Lung (tissue), 12 donors: ENCODE measurements around the gene CAST. TPM values are rescaled to one million over a fixed set of nuclear protein-coding genes. Genes with fewer than 3 reads are reported as not detected.
"Not testable (repeated sequence)": the region's sequence is repeated elsewhere in the genome, so short reads cannot be mapped to it uniquely, and the experiment has no call there.

Experiments
- ATAC-seq: fragments of 200-7000 bp; cut with Tn5 transposase; one replicate; pipeline ENCODE4 v1.9.1; 2020; ENCODE audit warnings: moderate number of reproducible peaks; ENCODE audit not compliant: insufficient read depth, low FRiP score
- DNase-seq, 3 donors: peaks; one replicate each; pipeline ENCODE4 v3.0.0-alpha.2; 2013 to 2017
- H3K27ac ChIP-seq, 2 donors: one replicate each; pipeline ENCODE4 v1.5.1; 2013; ENCODE audit warnings: mild to moderate bottlenecking in 2 of 2, moderate library complexity in 2 of 2, control low read depth in 1 of 2, inconsistent platforms in 1 of 2, low read depth in 1 of 2, low read length in 1 of 2
- H3K27me3 ChIP-seq, 3 donors: one replicate each; pipeline ENCODE4 v1.5.1; 2013; ENCODE audit warnings: low read length in 2 of 3; ENCODE audit not compliant: control insufficient read depth in 3 of 3, insufficient read depth in 3 of 3
- H3K36me3 ChIP-seq, 4 donors: one replicate each; pipeline ENCODE4 v1.5.1; 2013; ENCODE audit warnings: low read length in 4 of 4, mild to moderate bottlenecking in 1 of 4, moderate library complexity in 1 of 4; ENCODE audit not compliant: control insufficient read depth in 4 of 4, insufficient read depth in 4 of 4
- H3K4me1 ChIP-seq, 5 donors: one replicate each; pipeline ENCODE4 v1.5.1; 2013; ENCODE audit warnings: low read length in 5 of 5, mild to moderate bottlenecking in 2 of 5, moderate library complexity in 1 of 5; ENCODE audit not compliant: control insufficient read depth in 5 of 5, insufficient read depth in 5 of 5
- H3K4me3 ChIP-seq: one replicate; pipeline ENCODE4 v1.5.1; 2013; ENCODE audit warnings: mild to moderate bottlenecking, control low read depth, moderate library complexity
- H3K9ac ChIP-seq, 2 donors: one replicate each; pipeline ENCODE4 v1.5.1; 2013; ENCODE audit warnings: low read length in 2 of 2, control low read depth in 1 of 2; ENCODE audit not compliant: insufficient read depth in 1 of 2
- H3K9me3 ChIP-seq, 4 donors: one replicate each; pipeline ENCODE4 v1.5.1; 2013; ENCODE audit warnings: low read length in 3 of 4, mild to moderate bottlenecking in 1 of 4, moderate library complexity in 1 of 4; ENCODE audit not compliant: control insufficient read depth in 4 of 4, insufficient read depth in 3 of 4
- WGBS, 2 donors: extraction: QIAGEN DNeasy Blood & Tissue Kit; methylation state at CpG; one replicate each; pipeline ENCODE4 v1.1.7; 2013; 5-methylcytosine and 5-hydroxymethylcytosine counted together
- polyA plus RNA-seq, 2 donors: library from polyadenylated mRNA; stranded (reverse); fragments of 200-250 nt; gene quantifications; one replicate each; pipeline ENCODE4 v1.2.1, GENCODE V29; 2013
- total RNA-seq, 2 donors: library from RNA; depleted of rRNA in 1 of 2; stranded (reverse); fragments of >200 nt in 1 of 2; gene quantifications; one replicate each; pipeline ENCODE4 v1.2.1, GENCODE V29; 2014 to 2021
- TF ChIP-seq, protein P1 (sequence below): IDR thresholded peaks from 2 replicates; pipeline ENCODE4 v1.5.1; 2012; ENCODE audit warnings: mild to moderate bottlenecking; ENCODE audit errors: control extremely low read depth, extremely low read depth
- donor health status: control.
- donor health status: control.
- donor health status: Bipolar disorder and iron deficiency.
- donor health status: healthy.
- donor health status: DM: yes; HTN: yes; CAD: no.

The CAST gene
- total and polyA plus RNA-seq, 4 donors: 84.8 to 279 (median 184) TPM

DNA sequence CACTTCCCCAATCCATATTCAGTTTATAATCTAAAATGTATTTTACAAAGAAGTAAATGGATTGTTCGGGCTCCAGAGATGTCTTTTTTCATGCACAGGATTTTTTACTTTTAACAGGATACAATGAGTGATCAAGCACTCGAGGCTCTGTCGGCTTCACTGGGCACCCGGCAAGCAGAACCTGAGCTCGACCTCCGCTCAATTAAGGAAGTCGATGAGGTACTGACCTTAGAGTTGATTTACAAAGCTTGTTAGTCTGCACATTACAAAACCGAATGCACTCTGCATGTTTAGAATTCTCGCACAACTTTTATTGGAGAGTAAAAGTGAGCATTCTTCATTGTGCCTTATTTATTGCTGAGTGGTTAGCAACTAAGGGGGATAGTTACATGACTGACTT lies 80.4 kb downstream of the CAST start:
- ATAC-seq (no peak), DNase-seq (no peak)
- no peaks in the 10 kb centered on the region for H3K27me3 ChIP-seq

DNA sequence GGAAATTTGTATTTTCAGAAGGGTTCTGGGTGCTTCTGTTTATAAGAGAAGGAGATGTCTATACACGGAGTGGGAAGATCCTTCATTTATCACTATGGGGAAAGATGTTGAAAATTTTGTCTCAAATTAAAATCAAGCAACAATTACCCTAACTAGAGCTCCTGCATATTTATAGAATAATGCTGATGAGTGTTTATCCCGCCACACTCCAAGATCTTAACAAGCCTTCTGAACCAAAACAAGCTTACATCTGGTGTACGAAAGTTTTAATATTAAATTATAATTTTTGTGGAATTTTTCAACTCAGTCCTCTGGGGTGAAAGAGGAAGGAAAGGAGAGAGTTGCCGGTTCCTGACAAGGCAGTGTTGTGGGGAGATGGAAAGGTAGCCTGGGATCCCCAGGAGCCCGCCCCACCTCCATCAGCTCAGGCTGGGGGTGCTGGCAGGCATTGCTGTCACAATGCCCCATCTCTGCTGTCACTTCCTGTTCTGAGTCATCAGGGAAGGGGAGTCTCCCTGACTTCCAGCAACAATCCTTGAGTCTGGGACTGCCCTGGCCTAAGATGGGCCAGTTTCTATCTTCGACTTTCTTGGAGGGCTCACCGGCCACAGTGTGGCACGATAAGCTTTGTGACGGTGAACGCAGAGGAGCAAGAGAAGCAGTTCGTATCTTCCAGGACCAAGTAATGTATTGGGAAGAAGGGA lies 81.0 kb downstream of the CAST start:
- 52 to 73% methylated on average over 11 of the region's 11 CpGs for WGBS, 2 donors
- H3K36me3 ChIP-seq: peaks cover 27 to 68% (median 34%) of the 10 kb centered on the region in 4 donors
- H3K9me3 ChIP-seq: no peaks in the 10 kb centered on the region
- TF ChIP-seq, protein P1, sequence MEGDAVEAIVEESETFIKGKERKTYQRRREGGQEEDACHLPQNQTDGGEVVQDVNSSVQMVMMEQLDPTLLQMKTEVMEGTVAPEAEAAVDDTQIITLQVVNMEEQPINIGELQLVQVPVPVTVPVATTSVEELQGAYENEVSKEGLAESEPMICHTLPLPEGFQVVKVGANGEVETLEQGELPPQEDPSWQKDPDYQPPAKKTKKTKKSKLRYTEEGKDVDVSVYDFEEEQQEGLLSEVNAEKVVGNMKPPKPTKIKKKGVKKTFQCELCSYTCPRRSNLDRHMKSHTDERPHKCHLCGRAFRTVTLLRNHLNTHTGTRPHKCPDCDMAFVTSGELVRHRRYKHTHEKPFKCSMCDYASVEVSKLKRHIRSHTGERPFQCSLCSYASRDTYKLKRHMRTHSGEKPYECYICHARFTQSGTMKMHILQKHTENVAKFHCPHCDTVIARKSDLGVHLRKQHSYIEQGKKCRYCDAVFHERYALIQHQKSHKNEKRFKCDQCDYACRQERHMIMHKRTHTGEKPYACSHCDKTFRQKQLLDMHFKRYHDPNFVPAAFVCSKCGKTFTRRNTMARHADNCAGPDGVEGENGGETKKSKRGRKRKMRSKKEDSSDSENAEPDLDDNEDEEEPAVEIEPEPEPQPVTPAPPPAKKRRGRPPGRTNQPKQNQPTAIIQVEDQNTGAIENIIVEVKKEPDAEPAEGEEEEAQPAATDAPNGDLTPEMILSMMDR: no peak
- ATAC-seq (no peak), DNase-seq (no peak)
- no peak overlapping the region for H3K9ac ChIP-seq
- no peak overlapping the region for H3K4me3 ChIP-seq
- H3K27ac ChIP-seq: peak overlapping the region; percentile 35 to 82
- H3K27me3 ChIP-seq: no peaks in the 10 kb centered on the region
- peaks cover 0 to 10% (median 0%) of the 10 kb centered on the region in 5 donors for H3K4me1 ChIP-seq

More for the DNA sequence above, 80.4 kb downstream of the CAST start:
- Histone ChIP-seq H3K4me3 (no peak overlapping the region), H3K36me3 (peaks cover 25 to 64% (median 36%) of the 10 kb centered on the region in 4 donors), H3K27ac (peak overlapping the region in 1 of 2 donors; percentile 82), H3K4me1 (peaks cover 0 to 10% (median 0%) of the 10 kb centered on the region in 5 donors), H3K9me3 (no peaks in the 10 kb centered on the region), H3K9ac (no peak overlapping the region)
- TF ChIP-seq, protein P1: no peak
- WGBS, 2 donors: 29 to 64% methylated on average over 9 of the region's 9 CpGs

DNA sequence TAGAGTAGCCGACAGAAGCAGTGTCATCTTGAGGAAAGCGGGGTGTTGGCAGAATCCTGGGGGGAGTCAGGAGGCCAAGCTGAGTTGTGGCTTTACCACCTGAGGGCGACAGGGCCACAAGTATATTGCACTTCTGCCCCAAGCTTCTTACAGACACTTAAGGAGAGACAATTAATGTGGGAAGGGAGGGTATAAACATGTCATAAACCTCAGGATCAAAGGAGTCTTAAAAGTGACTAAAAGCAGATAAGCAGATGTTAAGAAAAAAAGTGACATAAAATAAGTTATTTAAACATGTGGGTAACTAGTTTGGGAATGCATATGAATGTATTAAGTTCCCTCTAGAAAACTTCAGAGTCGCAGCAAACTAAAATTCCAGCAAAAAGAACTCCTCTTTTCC lies 81.6 kb downstream of the CAST start:
- Histone ChIP-seq H3K9me3 (no peaks in the 10 kb centered on the region), H3K27me3 (no peaks in the 10 kb centered on the region), H3K27ac (peak overlapping the region; percentile 35 to 82), H3K9ac (no peak overlapping the region), H3K4me3 (no peak overlapping the region), H3K4me1 (peaks cover 0 to 10% (median 0%) of the 10 kb centered on the region in 5 donors), H3K36me3 (peaks cover 29 to 71% (median 32%) of the 10 kb centered on the region in 4 donors)
- WGBS, 2 donors: 70 to 79% methylated on average over 4 of the region's 4 CpGs
- no peak for DNase-seq
- TF ChIP-seq, protein P1: no peak
- ATAC-seq: no peak

DNA sequence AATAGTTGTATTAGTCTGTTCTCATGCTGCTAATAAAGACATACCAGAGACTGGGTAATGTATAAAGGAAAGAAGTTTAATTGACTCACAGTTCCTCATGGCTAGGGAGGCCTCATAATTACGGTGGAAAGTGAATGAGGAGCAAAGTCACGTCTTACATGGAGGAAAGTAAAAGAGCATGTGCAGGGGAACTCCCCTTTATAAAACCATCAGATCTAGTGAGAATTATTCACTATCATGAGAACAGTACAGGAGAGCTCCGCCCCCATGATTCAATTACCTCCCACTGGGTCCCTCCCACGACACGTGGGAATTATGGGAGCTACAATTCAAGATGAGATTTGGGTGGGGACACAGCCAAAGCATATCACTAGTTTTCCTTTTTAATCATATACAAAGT lies 82.0 kb downstream of the CAST start:
- not testable (repeated sequence) for ATAC-seq, H3K27me3 ChIP-seq

More for the DNA sequence above, 82.0 kb downstream of the CAST start:
- not testable (repeated sequence) for H3K4me3 ChIP-seq, H3K4me1 ChIP-seq, H3K27ac ChIP-seq, H3K9ac ChIP-seq, DNase-seq, H3K9me3 ChIP-seq
- WGBS, 2 donors: 93 to 95% methylated on average over 5 of the region's 5 CpGs
- peaks cover 31 to 72% (median 33%) of the 10 kb centered on the region in 4 donors for H3K36me3 ChIP-seq
